Measurements from ENCODE around the gene ABCB11. TPM values are rescaled to one million over a fixed set of nuclear protein-coding genes. Genes with fewer than 3 reads are reported as not detected.
A peak's percentile ranks its signal among the peaks of the same experiment; 100 is the strongest.

The ABCB11 gene
- total and polyA plus RNA-seq, 10 donors = 0.03 to 0.32 (median 0.12) TPM; not detected in 3

GRCh38 chr2:169034256-169034655 is 3.1 kb upstream of the ABCB11 start:
- no peaks in the 10 kb centered on the region for H3K36me3 ChIP-seq
- peaks cover 0 to 29% (median 3%) of the 10 kb centered on the region in 6 donors for H3K4me1 ChIP-seq
- WGBS, 5 donors = 25 to 46% (median 43%) methylated on average over 1 of the region's 1 CpG
- DNase-seq = no peak
- no peak overlapping the region for H3K4me3 ChIP-seq
- TF ChIP-seq POLR2A (IDR thresholded peaks at IDR 0.05) = no peak
- TF ChIP-seq POLR2AphosphoS5 (IDR thresholded peaks at IDR 0.05) = no peak
- TF ChIP-seq CTCF (IDR thresholded peaks at IDR 0.05 in 8 of 11, conservative IDR thresholded peaks at IDR 0.05 in 3 of 11) = no peak
- intact Hi-C loops (cut with DNase I; ENCODE audit: low total_unique reads) = no loop called here
- no peak overlapping the region for H3K27ac ChIP-seq
- H3K9me3 ChIP-seq = peaks cover 0 to 16% (median 9%) of the 10 kb centered on the region in 8 donors
- no peaks in the 10 kb centered on the region for H3K27me3 ChIP-seq (replicated peaks in 1 of 7)

- 75 to 93% (median 92%) methylated on average over 5 of the region's 5 CpGs for WGBS, 5 donors
- intact Hi-C loops (cut with DNase I; ENCODE audit: low total_unique reads) = no loop called here
- DNase-seq = no peak
- Histone ChIP-seq H3K4me1 (peaks cover 0 to 6% (median 0%) of the 10 kb centered on the region in 6 donors), H3K27me3 (replicated peaks in 1 of 7) (no peaks in the 10 kb centered on the region), H3K36me3 (no peaks in the 10 kb centered on the region), H3K4me3 (no peak overlapping the region), H3K27ac (no peak overlapping the region), H3K9me3 (peaks cover 0 to 12% (median 7%) of the 10 kb centered on the region in 8 donors)
- TF ChIP-seq CTCF (IDR thresholded peaks at IDR 0.05 in 8 of 11, conservative IDR thresholded peaks at IDR 0.05 in 3 of 11) (no peak), POLR2AphosphoS5 (IDR thresholded peaks at IDR 0.05) (no peak), POLR2A (IDR thresholded peaks at IDR 0.05) (no peak)
These were observed 1.8 kb downstream of the ABCB11 start for GRCh38 chr2:169029341-169029740.

- TF ChIP-seq CTCF (IDR thresholded peaks at IDR 0.05 in 8 of 11, conservative IDR thresholded peaks at IDR 0.05 in 3 of 11) (no peak), POLR2AphosphoS5 (IDR thresholded peaks at IDR 0.05) (no peak), POLR2A (IDR thresholded peaks at IDR 0.05) (no peak)
- Histone ChIP-seq H3K4me1 (peaks cover 0 to 6% (median 0%) of the 10 kb centered on the region in 6 donors), H3K27ac (no peak overlapping the region), H3K4me3 (no peak overlapping the region), H3K27me3 (replicated peaks in 1 of 7) (no peaks in the 10 kb centered on the region), H3K9me3 (no peaks in the 10 kb centered on the region), H3K36me3 (no peaks in the 10 kb centered on the region)
- no peak for DNase-seq
- intact Hi-C loops (cut with DNase I; ENCODE audit: low total_unique reads) = no loop called here
- WGBS, 5 donors = 87 to 94% (median 91%) methylated on average over 3 of the region's 3 CpGs
These were observed 3.9 kb downstream of the ABCB11 start for GRCh38 chr2:169027234-169027633.

- peaks cover 0 to 6% (median 0%) of the 10 kb centered on the region in 6 donors for H3K4me1 ChIP-seq
- no peak for TF ChIP-seq CTCF (IDR thresholded peaks at IDR 0.05 in 8 of 11, conservative IDR thresholded peaks at IDR 0.05 in 3 of 11)
- TF ChIP-seq POLR2A (IDR thresholded peaks at IDR 0.05) = no peak
- intact Hi-C loops (cut with DNase I; ENCODE audit: low total_unique reads) = no loop called here
These were observed 5.1 kb downstream of the ABCB11 start for GRCh38 chr2:169026056-169026455.

More at GRCh38 chr2:169026056-169026455, 5.1 kb downstream of the ABCB11 start:
- Histone ChIP-seq H3K27ac (peak overlapping the region in 1 of 8 donors; percentile 63), H3K9me3 (no peaks in the 10 kb centered on the region), H3K36me3 (no peaks in the 10 kb centered on the region), H3K4me3 (no peak overlapping the region), H3K27me3 (replicated peaks in 1 of 7) (no peaks in the 10 kb centered on the region)
- 54 to 79% (median 75%) methylated on average over 1 of the region's 1 CpG for WGBS, 5 donors
- no peak for DNase-seq

All from spleen (tissue), 11 donors.